Measurements from ENCODE around the gene COL5A1. TPM values are rescaled to one million over a fixed set of nuclear protein-coding genes. Genes with fewer than 3 reads are reported as not detected.

COL5A1 gene
- total RNA-seq, 4 donors from 2014 or later: 4.0 to 12.8 (median 6.3) TPM

DNA sequence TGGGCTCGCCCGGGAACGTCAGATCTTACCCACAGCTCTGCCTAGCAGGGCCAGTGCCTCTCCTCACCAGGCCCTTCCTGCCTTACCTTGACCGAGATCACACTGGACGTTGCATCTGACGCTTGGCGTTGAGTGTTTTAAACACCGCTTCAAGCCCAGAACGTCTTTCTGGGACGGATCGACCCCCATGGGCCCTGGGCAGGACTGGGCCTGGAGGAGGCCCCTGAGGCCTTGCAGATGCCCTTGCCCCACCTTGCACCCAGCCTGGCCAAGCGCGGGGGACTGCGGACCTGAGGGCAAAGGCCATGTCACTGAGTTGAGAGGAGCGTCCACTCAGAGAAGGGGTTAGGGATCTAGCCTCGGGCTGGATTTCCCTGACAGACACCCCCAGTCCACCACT, 174.7 kb downstream of the COL5A1 start:
- intact Hi-C loops (cut with DNase I): no loop called here
- no peak overlapping the region for H3K27ac ChIP-seq
- 88 to 94% methylated on average over 7 to 14 of the region's 16 CpGs for WGBS, 2 donors
- DNase-seq: no peak
- no peak for TF ChIP-seq CTCF (IDR thresholded peaks at IDR 0.05)
- TF ChIP-seq POLR2A (IDR thresholded peaks at IDR 0.05): no peak
- no peak overlapping the region for H3K4me3 ChIP-seq
- H3K36me3 ChIP-seq: peaks cover 0 to 86% (median 10%) of the 10 kb centered on the region in 3 donors
- peaks cover 0 to 4% (median 0%) of the 10 kb centered on the region in 3 donors for H3K4me1 ChIP-seq
- no peaks in the 10 kb centered on the region for H3K9me3 ChIP-seq
- no peaks in the 10 kb centered on the region for H3K27me3 ChIP-seq

GRCh38 chr9:134818000-134818568, 176.5 kb downstream of the COL5A1 start:
- no peak for TF ChIP-seq POLR2A (IDR thresholded peaks at IDR 0.05)
- no peak for TF ChIP-seq CTCF (IDR thresholded peaks at IDR 0.05)
- 80 to 82% methylated on average over 1 to 3 of the region's 29 CpGs for WGBS, 2 donors
- Histone ChIP-seq H3K9me3 (no peaks in the 10 kb centered on the region), H3K27me3 (no peaks in the 10 kb centered on the region), H3K4me1 (no peaks in the 10 kb centered on the region), H3K27ac (no peak overlapping the region), H3K4me3 (no peak overlapping the region), H3K36me3 (peaks cover 0 to 89% (median 10%) of the 10 kb centered on the region in 3 donors)
- DNase-seq: no peak
- intact Hi-C loops (cut with DNase I): no loop called here

- H3K4me1 ChIP-seq: no peaks in the 10 kb centered on the region
- DNase-seq: no peak
- no peak for TF ChIP-seq POLR2A (IDR thresholded peaks at IDR 0.05)
- H3K4me3 ChIP-seq: no peak overlapping the region
- intact Hi-C loops (cut with DNase I): no loop called here
- WGBS, 2 donors: 80% methylated on average over 2 of the region's 16 CpGs; no CpG with 5 or more reads in 1 of the 2 donors
- no peak overlapping the region for H3K27ac ChIP-seq
- peaks cover 0 to 89% (median 10%) of the 10 kb centered on the region in 3 donors for H3K36me3 ChIP-seq
- H3K27me3 ChIP-seq: no peaks in the 10 kb centered on the region
- H3K9me3 ChIP-seq: no peaks in the 10 kb centered on the region
These were observed 177.0 kb downstream of the COL5A1 start for GRCh38 chr9:134818591-134818990.

DNA sequence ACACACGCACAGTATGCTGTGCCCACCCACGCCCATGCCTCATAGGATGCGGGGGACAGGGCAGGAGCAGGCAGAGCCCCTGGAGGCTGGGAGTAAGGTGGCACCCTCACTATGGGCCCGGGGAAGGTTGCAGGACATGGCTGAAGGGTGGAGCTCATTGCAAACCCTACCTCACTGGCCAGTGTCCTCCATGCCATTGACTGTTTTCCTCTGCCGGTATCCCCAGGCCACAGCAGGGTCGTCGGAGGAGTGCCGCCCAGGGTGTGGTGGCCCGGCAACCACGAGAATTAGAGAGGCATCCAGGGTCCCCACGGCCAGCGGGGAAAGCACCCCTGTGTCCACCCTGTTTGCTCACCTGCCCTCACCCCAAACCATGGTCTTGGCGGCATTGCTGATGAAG, 179.3 kb downstream of the COL5A1 start:
- H3K4me1 ChIP-seq: no peaks in the 10 kb centered on the region
- peaks cover 0 to 89% (median 10%) of the 10 kb centered on the region in 3 donors for H3K36me3 ChIP-seq
- no peaks in the 10 kb centered on the region for H3K27me3 ChIP-seq
- WGBS, 2 donors: 70 to 90% methylated on average over 2 of the region's 13 CpGs
- no peaks in the 10 kb centered on the region for H3K9me3 ChIP-seq
- no peak for DNase-seq
- H3K4me3 ChIP-seq: no peak overlapping the region
- no peak for TF ChIP-seq CTCF (IDR thresholded peaks at IDR 0.05)
- no peak for TF ChIP-seq POLR2A (IDR thresholded peaks at IDR 0.05)
- no peak overlapping the region for H3K27ac ChIP-seq
- intact Hi-C loops (cut with DNase I): no loop called here

DNA sequence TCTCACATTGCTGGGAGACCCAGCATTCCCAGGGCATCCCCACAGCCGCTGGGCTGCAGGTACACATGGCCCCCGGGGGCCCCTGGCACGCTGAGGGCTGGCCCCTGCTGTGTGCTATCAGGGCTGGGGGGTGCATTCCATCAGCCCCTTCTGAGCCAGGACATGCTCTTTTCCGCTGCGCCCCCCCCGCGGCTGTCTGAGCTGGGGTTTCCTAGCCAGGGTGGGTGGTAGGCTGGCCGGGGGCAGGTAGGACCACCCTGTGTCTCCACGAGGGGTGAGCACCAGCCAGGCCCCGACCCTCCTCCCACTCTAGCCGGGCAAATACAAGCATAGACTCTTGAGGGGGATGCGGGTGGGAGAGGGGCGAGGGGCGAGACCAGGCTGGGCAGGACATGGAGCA, 180.9 kb downstream of the COL5A1 start:
- DNase-seq: no peak
- Histone ChIP-seq H3K27ac (no peak overlapping the region), H3K4me3 (no peak overlapping the region), H3K4me1 (peaks cover 0 to 9% (median 0%) of the 10 kb centered on the region in 3 donors), H3K27me3 (no peaks in the 10 kb centered on the region), H3K9me3 (no peaks in the 10 kb centered on the region), H3K36me3 (peaks cover 0 to 85% (median 6%) of the 10 kb centered on the region in 3 donors)
- intact Hi-C loops (cut with DNase I): no loop called here
- TF ChIP-seq CTCF (IDR thresholded peaks at IDR 0.05) (no peak), POLR2A (IDR thresholded peaks at IDR 0.05) (no peak)
- WGBS, 2 donors: no CpG with 5 or more reads among the region's 14 CpGs

DNA sequence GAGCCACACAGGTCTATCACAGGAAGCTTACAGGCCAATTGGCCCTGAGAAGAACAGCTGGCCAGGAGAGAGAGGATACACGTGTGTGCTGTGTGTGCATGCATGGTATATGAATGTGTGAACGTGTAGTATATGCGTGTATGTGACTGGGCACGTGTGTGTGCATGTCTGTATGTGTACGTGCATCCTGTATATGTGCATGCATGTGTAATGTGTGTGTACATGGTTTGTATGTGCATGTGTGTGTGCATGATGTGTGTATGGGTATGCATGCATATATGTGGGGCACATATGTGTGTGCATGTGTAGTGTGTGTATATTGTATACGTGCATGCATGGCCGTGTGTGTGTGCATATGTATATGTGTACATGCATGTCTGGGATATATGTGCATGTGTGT, 182.0 kb downstream of the COL5A1 start:
- no peak for TF ChIP-seq POLR2A (IDR thresholded peaks at IDR 0.05)
- no peak for TF ChIP-seq CTCF (IDR thresholded peaks at IDR 0.05)
- no peaks in the 10 kb centered on the region for H3K9me3 ChIP-seq
- no peak overlapping the region for H3K27ac ChIP-seq
- peaks cover 0 to 9% (median 0%) of the 10 kb centered on the region in 3 donors for H3K4me1 ChIP-seq
- intact Hi-C loops (cut with DNase I): no loop called here
- peaks cover 0 to 82% (median 3%) of the 10 kb centered on the region in 3 donors for H3K36me3 ChIP-seq
- no peak for DNase-seq
- H3K4me3 ChIP-seq: no peak overlapping the region
- no peaks in the 10 kb centered on the region for H3K27me3 ChIP-seq
- WGBS, 2 donors: 92 to 93% methylated on average over 6 to 7 of the region's 7 CpGs

Measured in esophagus squamous epithelium (tissue), 5 donors.